IPS-20b (cell line): ENCODE data around the gene CTBS.
"Not testable (repeated sequence)": the region's sequence is repeated elsewhere in the genome, so short reads cannot be mapped to it uniquely, and the experiment has no call there.

Experiments
- H3K27ac ChIP-seq: one replicate; pipeline ENCODE4 v1.5.1; 2013; ENCODE audit warnings: low read length
- H3K27me3 ChIP-seq: 2 replicates; pipeline ENCODE4 v1.6.1; 2013; ENCODE audit warnings: mild to moderate bottlenecking, low read length, inconsistent platforms; ENCODE audit not compliant: insufficient read depth
- H3K36me3 ChIP-seq: 2 replicates; pipeline ENCODE4 v1.6.1; 2013; ENCODE audit warnings: low read depth, mild to moderate bottlenecking, inconsistent platforms, low read length, moderate library complexity; ENCODE audit not compliant: insufficient read depth
- H3K4me1 ChIP-seq: 2 replicates; pipeline ENCODE4 v1.6.1; 2013; ENCODE audit warnings: mild to moderate bottlenecking, control low read depth, inconsistent platforms, low read length, moderate library complexity; ENCODE audit not compliant: insufficient read depth
- H3K4me3 ChIP-seq: 2 replicates; pipeline ENCODE4 v1.5.1; 2013; ENCODE audit warnings: mild to moderate bottlenecking, low read length, inconsistent platforms
- H3K9ac ChIP-seq: 2 replicates; pipeline ENCODE4 v1.6.1; 2013; ENCODE audit warnings: low read depth, mild to moderate bottlenecking, inconsistent platforms, low read length, moderate library complexity
- H3K9me3 ChIP-seq: 2 replicates; pipeline ENCODE4 v1.6.1; 2013; ENCODE audit warnings: mild to moderate bottlenecking, low read depth, low read length, inconsistent platforms; ENCODE audit not compliant: insufficient read depth

CTBS gene

GRCh38 chr1:84605157-84605556 lies 30.9 kb upstream of the CTBS start:
- H3K27me3 ChIP-seq, result no peaks in the 10 kb centered on the region
- H3K9ac ChIP-seq, result no peak overlapping the region
- no peaks in the 10 kb centered on the region for H3K4me1 ChIP-seq
- no peaks in the 10 kb centered on the region for H3K36me3 ChIP-seq
- H3K27ac ChIP-seq, result no peak overlapping the region
- no peak overlapping the region for H3K4me3 ChIP-seq
- H3K9me3 ChIP-seq, result peaks cover 32% of the 10 kb centered on the region

- Histone ChIP-seq H3K36me3 (no peaks in the 10 kb centered on the region), H3K27ac (no peak overlapping the region), H3K9me3 (peaks cover 32% of the 10 kb centered on the region), H3K27me3 (no peaks in the 10 kb centered on the region), H3K4me3 (no peak overlapping the region), H3K9ac (no peak overlapping the region), H3K4me1 (no peaks in the 10 kb centered on the region)
Observed at GRCh38 chr1:84603941-84604830, 29.9 kb upstream of the CTBS start.

GRCh38 chr1:84603223-84603622 lies 29.0 kb upstream of the CTBS start:
- H3K4me3 ChIP-seq, result no peak overlapping the region
- H3K27me3 ChIP-seq, result no peaks in the 10 kb centered on the region
- no peaks in the 10 kb centered on the region for H3K36me3 ChIP-seq
- H3K4me1 ChIP-seq, result peaks cover 2% of the 10 kb centered on the region; the same call in 1 of the 2 replicates
- H3K27ac ChIP-seq, result no peak overlapping the region
- H3K9me3 ChIP-seq, result peaks cover 32% of the 10 kb centered on the region
- no peak overlapping the region for H3K9ac ChIP-seq

- H3K4me1 ChIP-seq, result peaks cover 2% of the 10 kb centered on the region; the same call in 1 of the 2 replicates
- no peak overlapping the region for H3K4me3 ChIP-seq
- H3K9me3 ChIP-seq, result peaks cover 14% of the 10 kb centered on the region
- H3K27ac ChIP-seq, result no peak overlapping the region
- H3K9ac ChIP-seq, result no peak overlapping the region
- H3K27me3 ChIP-seq, result no peaks in the 10 kb centered on the region
- no peaks in the 10 kb centered on the region for H3K36me3 ChIP-seq
Observed at GRCh38 chr1:84600796-84601195, 26.6 kb upstream of the CTBS start.

GRCh38 chr1:84598846-84599741 lies 24.9 kb upstream of the CTBS start:
- H3K9ac ChIP-seq, result no peak overlapping the region
- H3K9me3 ChIP-seq, result no peaks in the 10 kb centered on the region
- no peak overlapping the region for H3K27ac ChIP-seq
- no peak overlapping the region for H3K4me3 ChIP-seq
- H3K4me1 ChIP-seq, result peaks cover 2% of the 10 kb centered on the region; the same call in 1 of the 2 replicates
- H3K27me3 ChIP-seq, result no peaks in the 10 kb centered on the region
- H3K36me3 ChIP-seq, result no peaks in the 10 kb centered on the region

- no peaks in the 10 kb centered on the region for H3K9me3 ChIP-seq
- no peak overlapping the region for H3K27ac ChIP-seq
- H3K4me1 ChIP-seq, result peaks cover 2% of the 10 kb centered on the region; the same call in 1 of the 2 replicates
- H3K36me3 ChIP-seq, result no peaks in the 10 kb centered on the region
- no peak overlapping the region for H3K4me3 ChIP-seq
- H3K9ac ChIP-seq, result no peak overlapping the region
- H3K27me3 ChIP-seq, result no peaks in the 10 kb centered on the region
Observed at GRCh38 chr1:84598418-84598817, 24.2 kb upstream of the CTBS start.

GRCh38 chr1:84597011-84597410 lies 22.8 kb upstream of the CTBS start:
- no peak overlapping the region for H3K9ac ChIP-seq
- H3K27ac ChIP-seq, result no peak overlapping the region
- H3K9me3 ChIP-seq, result no peaks in the 10 kb centered on the region
- no peaks in the 10 kb centered on the region for H3K27me3 ChIP-seq
- H3K4me3 ChIP-seq, result no peak overlapping the region
- no peaks in the 10 kb centered on the region for H3K36me3 ChIP-seq
- H3K4me1 ChIP-seq, result peaks cover 2% of the 10 kb centered on the region; the same call in 1 of the 2 replicates

GRCh38 chr1:84594959-84595358 lies 20.7 kb upstream of the CTBS start:
- H3K4me1 ChIP-seq, H3K36me3 ChIP-seq, H3K27me3 ChIP-seq, H3K4me3 ChIP-seq, H3K27ac ChIP-seq, H3K9ac ChIP-seq, H3K9me3 ChIP-seq: not testable (repeated sequence)

- Histone ChIP-seq H3K4me1 (peaks cover 8% of the 10 kb centered on the region; the same call in 1 of the 2 replicates), H3K4me3 (no peak overlapping the region), H3K9ac (no peak overlapping the region), H3K9me3 (peaks cover 4% of the 10 kb centered on the region), H3K36me3 (no peaks in the 10 kb centered on the region), H3K27me3 (no peaks in the 10 kb centered on the region), H3K27ac (no peak overlapping the region)
Observed at GRCh38 chr1:84587099-84587498, 12.9 kb upstream of the CTBS start.

GRCh38 chr1:84585803-84586202 lies 11.6 kb upstream of the CTBS start:
- H3K27ac ChIP-seq, result no peak overlapping the region
- no peak overlapping the region for H3K9ac ChIP-seq
- no peaks in the 10 kb centered on the region for H3K27me3 ChIP-seq
- H3K9me3 ChIP-seq, result peaks cover 4% of the 10 kb centered on the region
- no peaks in the 10 kb centered on the region for H3K36me3 ChIP-seq
- no peak overlapping the region for H3K4me3 ChIP-seq
- H3K4me1 ChIP-seq, result peaks cover 8% of the 10 kb centered on the region; the same call in 1 of the 2 replicates

- H3K27me3 ChIP-seq, result no peaks in the 10 kb centered on the region
- H3K27ac ChIP-seq, result no peak overlapping the region
- peaks cover 4% of the 10 kb centered on the region for H3K9me3 ChIP-seq
- H3K4me3 ChIP-seq, result peak overlapping the region; percentile 24; the same call in 1 of the 2 replicates
- H3K9ac ChIP-seq, result no peak overlapping the region
- peaks cover 8% of the 10 kb centered on the region; the same call in 1 of the 2 replicates for H3K4me1 ChIP-seq
- no peaks in the 10 kb centered on the region for H3K36me3 ChIP-seq
Observed at GRCh38 chr1:84584126-84584525, 9.9 kb upstream of the CTBS start.
